ENCODE measurements around the gene TBC1D16. TPM values are rescaled to one million over a fixed set of nuclear protein-coding genes. Genes with fewer than 3 reads are reported as not detected.

TBC1D16 gene
- total RNA-seq, 1 donor, result 37.8 TPM

DNA sequence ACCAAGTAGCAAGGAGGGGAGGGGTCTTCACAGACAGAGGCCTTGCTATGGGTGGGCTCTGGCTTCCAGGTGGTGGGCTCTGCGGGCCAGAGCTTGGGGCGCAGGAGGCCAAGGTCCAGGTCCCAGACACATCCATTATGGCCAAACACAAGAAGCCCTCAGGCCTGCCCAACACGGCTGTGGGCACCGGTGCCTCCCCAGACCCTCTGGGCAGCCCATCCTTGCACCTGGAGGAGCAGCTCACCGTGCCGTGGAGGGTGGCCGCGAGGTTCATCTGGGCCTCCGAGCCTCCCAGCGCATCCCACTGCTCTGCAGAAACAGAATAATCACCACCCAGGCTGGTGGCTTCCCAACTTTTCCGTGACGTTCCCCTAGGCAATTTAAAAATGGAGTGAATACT lies 55.9 kb downstream of the TBC1D16 start:
- TF ChIP-seq CTCF (IDR thresholded peaks at IDR 0.05; ENCODE audit: insufficient read depth, low read length), result no peak
- DNase-seq (ENCODE audit: low read depth), result no peak

GRCh38 chr17:79979221-79979741 lies 56.4 kb downstream of the TBC1D16 start:
- no peak overlapping the region for H3K4me3 ChIP-seq (ENCODE audit: low read depth, low read length)
- TF ChIP-seq CTCF (IDR thresholded peaks at IDR 0.05; ENCODE audit: insufficient read depth, low read length), result no peak
- DNase-seq (ENCODE audit: low read depth), result no peak

More for the DNA sequence above, 55.9 kb downstream of the TBC1D16 start:
- H3K4me3 ChIP-seq (ENCODE audit: low read depth, low read length), result no peak overlapping the region

DNA sequence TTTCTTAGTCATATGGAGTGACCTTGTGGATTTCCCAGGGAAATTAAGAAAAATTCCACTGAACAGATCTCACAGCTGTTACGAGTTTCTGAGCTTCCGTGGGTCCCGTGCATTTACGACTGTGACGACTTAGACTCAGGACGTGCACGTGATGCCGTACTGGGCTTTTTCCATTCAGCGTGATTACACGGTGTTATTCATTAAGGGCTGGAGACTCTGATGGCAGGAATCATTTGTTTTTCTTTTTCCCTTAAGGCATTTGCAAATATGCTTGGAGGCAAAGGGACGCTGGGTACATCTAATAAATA lies 57.2 kb downstream of the TBC1D16 start:
- no peak for TF ChIP-seq CTCF (IDR thresholded peaks at IDR 0.05; ENCODE audit: insufficient read depth, low read length)
- no peak overlapping the region for H3K4me3 ChIP-seq (ENCODE audit: low read depth, low read length)
- DNase-seq (ENCODE audit: low read depth), result peak; percentile 20

DNA sequence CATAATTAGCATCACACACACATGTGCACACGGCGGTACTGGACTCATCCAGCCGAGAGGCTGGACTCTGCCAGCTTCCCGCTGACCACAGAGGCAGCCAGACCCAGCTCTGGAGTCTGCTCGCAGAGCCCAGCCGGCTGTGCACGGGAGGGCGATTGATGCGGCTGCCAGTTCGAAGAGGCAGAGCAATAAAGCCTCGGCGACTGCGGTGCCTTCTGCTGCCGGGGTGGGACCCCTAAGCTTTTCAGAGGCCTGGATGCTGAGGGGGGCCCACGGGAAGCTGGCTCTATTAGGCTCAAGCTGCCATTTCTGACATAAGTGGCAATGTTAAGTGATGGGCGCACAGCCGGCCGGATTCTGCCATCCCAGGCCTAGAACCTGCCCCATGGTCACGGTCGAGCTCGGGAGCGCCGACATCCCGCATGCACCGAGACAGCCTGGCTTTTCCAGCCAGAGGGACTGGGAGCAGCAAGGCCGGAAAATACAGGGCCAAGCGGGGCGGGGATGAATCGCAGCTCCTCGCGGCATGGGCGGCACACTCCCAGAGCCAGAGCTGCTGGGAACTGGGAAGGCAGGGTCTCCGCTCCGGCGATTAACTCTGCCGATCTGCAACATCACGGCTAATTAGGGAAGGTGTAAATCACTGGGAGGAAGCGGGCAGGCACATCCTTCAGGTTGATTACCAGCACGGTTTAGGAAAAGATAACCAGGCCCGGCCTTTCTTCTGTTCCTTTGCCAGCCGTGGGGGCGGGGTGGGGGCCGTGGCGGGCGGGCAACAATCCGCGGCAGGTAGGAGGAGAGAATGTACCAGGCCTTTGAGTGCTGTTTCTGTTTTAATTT lies 57.7 kb downstream of the TBC1D16 start:
- no peak for DNase-seq (ENCODE audit: low read depth)
- no peak overlapping the region for H3K4me3 ChIP-seq (ENCODE audit: low read depth, low read length)
- TF ChIP-seq CTCF (IDR thresholded peaks at IDR 0.05; ENCODE audit: insufficient read depth, low read length), result no peak

- no peak overlapping the region for H3K4me3 ChIP-seq (ENCODE audit: low read depth, low read length)
- DNase-seq (ENCODE audit: low read depth), result no peak
- no peak for TF ChIP-seq CTCF (IDR thresholded peaks at IDR 0.05; ENCODE audit: insufficient read depth, low read length)
These were observed 58.5 kb downstream of the TBC1D16 start for GRCh38 chr17:79977161-79977631.

- TF ChIP-seq CTCF (IDR thresholded peaks at IDR 0.05; ENCODE audit: insufficient read depth, low read length), result no peak
- no peak overlapping the region for H3K4me3 ChIP-seq (ENCODE audit: low read depth, low read length)
- no peak for DNase-seq (ENCODE audit: low read depth)
These were observed 59.2 kb downstream of the TBC1D16 start for GRCh38 chr17:79976451-79976850.

Measured in fibroblast of the aortic adventitia (primary cell).